HG03442 (cell line): Measurements from ENCODE around the gene SEMA4D.

Experiments used
- ATAC-seq: cut with Tn5 transposase; IDR thresholded peaks from one replicate; pipeline ENCODE4 v1.9.1; 2021; ENCODE audit warnings: mild to moderate bottlenecking, moderate library complexity; ENCODE audit not compliant: unreplicated experiment

The SEMA4D gene

GRCh38 chr9:89329917-89330316 is 168.0 kb downstream of the SEMA4D start:
- no peak for ATAC-seq

GRCh38 chr9:89328064-89328463 is 169.8 kb downstream of the SEMA4D start:
- ATAC-seq = no peak

GRCh38 chr9:89325733-89326132 is 172.2 kb downstream of the SEMA4D start:
- ATAC-seq = no peak

- no peak for ATAC-seq
Observed at GRCh38 chr9:89323390-89323789, 174.5 kb downstream of the SEMA4D start.

- no peak for ATAC-seq
Observed at GRCh38 chr9:89319015-89319905, 178.7 kb downstream of the SEMA4D start.

GRCh38 chr9:89318123-89319014 is 179.5 kb downstream of the SEMA4D start, which contains the start of gene SECISBP2:
Gene SECISBP2 (plus strand): TSS chr9:89318500. CDS start chr9:89318577, 77 bp downstream.
- peak; percentile 87 for ATAC-seq

- no peak for ATAC-seq
Observed at GRCh38 chr9:89317282-89317681, 180.6 kb downstream of the SEMA4D start.

GRCh38 chr9:89315482-89315881 is 182.4 kb downstream of the SEMA4D start:
- ATAC-seq = no peak

GRCh38 chr9:89314955-89315354 is 183.0 kb downstream of the SEMA4D start:
- no peak for ATAC-seq

GRCh38 chr9:89313842-89314241 is 184.1 kb downstream of the SEMA4D start:
- ATAC-seq = no peak

GRCh38 chr9:89312222-89312571 is 185.7 kb downstream of the SEMA4D start:
- no peak for ATAC-seq

GRCh38 chr9:89311346-89312221 is 186.3 kb downstream of the SEMA4D start:
- peak; percentile 6 for ATAC-seq
